HepG2 (cell line): Measurements from ENCODE around the gene GRB2. TPM values are rescaled to one million over a fixed set of nuclear protein-coding genes. Genes with fewer than 3 reads are reported as not detected.

Experiments
- DMAP1 ChIP-seq: IDR thresholded peaks from 2 replicates; pipeline ENCODE4 v1.6.1; 2016
- JUN ChIP-seq: sonication (generic); formaldehyde crosslinking; IDR thresholded peaks from 2 replicates; pipeline ENCODE4 v1.4.0; 2020; ENCODE audit warnings: mild to moderate bottlenecking, missing genetic modification reagents
- NFIB ChIP-seq: sonication (generic); formaldehyde crosslinking; IDR thresholded peaks from 2 replicates; pipeline ENCODE4 v1.9.0; 2021; ENCODE audit warnings: missing genetic modification reagents, mild to moderate bottlenecking, borderline replicate concordance
- RORA ChIP-seq: sonication (generic); formaldehyde crosslinking; IDR thresholded peaks from 2 replicates; pipeline ENCODE4 v1.5.0; 2020; ENCODE audit warnings: mild to moderate bottlenecking, missing genetic modification reagents, moderate library complexity
- SNAPC2 ChIP-seq: sonication (generic); formaldehyde crosslinking; IDR thresholded peaks from 2 replicates; pipeline ENCODE4 v1.8.1; 2022; ENCODE audit warnings: mild to moderate bottlenecking, missing genetic modification reagents
- ZBTB3 ChIP-seq: sonication (generic); formaldehyde crosslinking; IDR thresholded peaks from 2 replicates; pipeline ENCODE4 v1.4.0; 2020; ENCODE audit warnings: low read depth, mild to moderate bottlenecking, moderate library complexity, missing genetic modification reagents, borderline replicate concordance
- ZBTB7B ChIP-seq: sonication (generic); formaldehyde crosslinking; IDR thresholded peaks from 2 replicates; pipeline ENCODE4 v1.4.0; 2020; ENCODE audit warnings: missing genetic modification reagents
- ZNF33A ChIP-seq: sonication (generic); formaldehyde crosslinking; IDR thresholded peaks from 2 replicates; pipeline ENCODE4 v1.5.1; 2020; ENCODE audit warnings: missing genetic modification reagents, mild to moderate bottlenecking, moderate library complexity, borderline replicate concordance
- polyA plus RNA-seq, 8 experiments: library from polyadenylated mRNA; depleted of rRNA in 3 of 8; stranded (reverse) in 7 of 8; unstranded in 1 of 8; fragments of >200 nt; fragmentation: Illumina TruSeq in 4 of 8; extraction: Trizol in 4 of 8; gene quantifications; 2 replicates each; pipeline versions ENCODE4 v1.2.1 to v1.2.3, GENCODE V29; 2011 to 2016; ENCODE audit warnings: low read depth in 4 of 8, missing spikeins in 1 of 8, mixed read lengths in 1 of 8; ENCODE audit not compliant: insufficient read depth in 1 of 8
- total RNA-seq, 5 experiments: library from RNA; depleted of rRNA; stranded (reverse); fragments of >200 nt; fragmentation: Illumina TruSeq; extraction: Trizol; gene quantifications; 2 replicates each; pipeline ENCODE4 v1.2.3, GENCODE V29; 2016; ENCODE audit warnings: low read depth in 1 of 5
- TF ChIP-seq, protein P1 (sequence below): fragments of 450-650 bp; IDR thresholded peaks from 2 replicates; pipeline ENCODE4 v1.6.1; 2016
- TF ChIP-seq, protein P2 (sequence below): sonication (generic); formaldehyde crosslinking; IDR thresholded peaks from 2 replicates; pipeline ENCODE4 v1.8.0; 2022; ENCODE audit warnings: low read depth, missing genetic modification reagents
- TF ChIP-seq, protein P3 (sequence below): sonication (generic); formaldehyde crosslinking; IDR thresholded peaks from 2 replicates; pipeline ENCODE4 v1.5.1; 2020; ENCODE audit warnings: missing genetic modification reagents, mild to moderate bottlenecking, borderline replicate concordance
- TF ChIP-seq, protein P4 (sequence below): sonication (generic); formaldehyde crosslinking; IDR thresholded peaks from 2 replicates; pipeline ENCODE4 v1.4.0; 2020; ENCODE audit warnings: missing genetic modification reagents, borderline replicate concordance
- TF ChIP-seq, protein P5 (sequence below): sonication (generic); formaldehyde crosslinking; IDR thresholded peaks from 2 replicates; pipeline ENCODE4 v1.4.0; 2020; ENCODE audit warnings: mild to moderate bottlenecking, missing genetic modification reagents

Gene GRB2
- total and polyA plus RNA-seq, 2 of the 13 experiments (the other 11 are each of a cell fraction or from before 2014, with no cell fraction given) = 84.6 to 92.3 TPM

DNA sequence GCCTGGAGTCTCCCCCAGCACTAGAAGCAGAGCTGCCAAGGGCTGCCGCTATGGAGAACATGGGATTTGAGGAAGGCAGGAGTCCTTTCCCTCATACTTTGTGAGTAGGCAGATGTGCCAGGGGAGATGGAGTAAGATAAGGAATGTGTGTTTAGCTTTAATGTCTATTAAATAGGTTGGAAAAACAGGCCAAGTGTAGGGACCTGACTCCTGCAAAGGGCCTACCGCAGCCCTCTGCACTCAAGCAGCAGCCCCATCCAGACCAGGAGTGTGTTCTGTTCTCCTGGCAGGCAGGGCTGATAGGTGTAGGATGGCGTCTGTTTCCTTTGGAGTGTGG, 132.7 kb downstream of the GRB2 start (continued):
- TF ChIP-seq, protein P1, sequence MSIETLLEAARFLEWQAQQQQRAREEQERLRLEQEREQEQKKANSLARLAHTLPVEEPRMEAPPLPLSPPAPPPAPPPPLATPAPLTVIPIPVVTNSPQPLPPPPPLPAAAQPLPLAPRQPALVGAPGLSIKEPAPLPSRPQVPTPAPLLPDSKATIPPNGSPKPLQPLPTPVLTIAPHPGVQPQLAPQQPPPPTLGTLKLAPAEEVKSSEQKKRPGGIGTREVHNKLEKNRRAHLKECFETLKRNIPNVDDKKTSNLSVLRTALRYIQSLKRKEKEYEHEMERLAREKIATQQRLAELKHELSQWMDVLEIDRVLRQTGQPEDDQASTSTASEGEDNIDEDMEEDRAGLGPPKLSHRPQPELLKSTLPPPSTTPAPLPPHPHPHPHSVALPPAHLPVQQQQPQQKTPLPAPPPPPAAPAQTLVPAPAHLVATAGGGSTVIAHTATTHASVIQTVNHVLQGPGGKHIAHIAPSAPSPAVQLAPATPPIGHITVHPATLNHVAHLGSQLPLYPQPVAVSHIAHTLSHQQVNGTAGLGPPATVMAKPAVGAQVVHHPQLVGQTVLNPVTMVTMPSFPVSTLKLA = no peak
- no peak for TF ChIP-seq ZBTB3
- TF ChIP-seq RORA (CRISPR knock-in tag) = no peak
- TF ChIP-seq, protein P2, sequence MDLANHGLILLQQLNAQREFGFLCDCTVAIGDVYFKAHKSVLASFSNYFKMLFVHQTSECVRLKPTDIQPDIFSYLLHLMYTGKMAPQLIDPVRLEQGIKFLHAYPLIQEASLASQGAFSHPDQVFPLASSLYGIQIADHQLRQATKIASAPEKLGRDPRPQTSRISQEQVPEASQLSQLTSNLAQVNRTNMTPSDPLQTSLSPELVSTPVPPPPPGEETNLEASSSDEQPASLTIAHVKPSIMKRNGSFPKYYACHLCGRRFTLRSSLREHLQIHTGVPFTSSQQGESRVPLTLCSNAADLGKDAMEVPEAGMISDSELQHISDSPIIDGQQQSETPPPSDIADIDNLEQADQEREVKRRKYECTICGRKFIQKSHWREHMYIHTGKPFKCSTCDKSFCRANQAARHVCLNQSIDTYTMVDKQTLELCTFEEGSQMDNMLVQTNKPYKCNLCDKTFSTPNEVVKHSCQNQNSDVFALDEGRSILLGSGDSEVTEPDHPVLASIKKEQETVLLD (CRISPR knock-in tag) = no peak
- TF ChIP-seq, protein P3, sequence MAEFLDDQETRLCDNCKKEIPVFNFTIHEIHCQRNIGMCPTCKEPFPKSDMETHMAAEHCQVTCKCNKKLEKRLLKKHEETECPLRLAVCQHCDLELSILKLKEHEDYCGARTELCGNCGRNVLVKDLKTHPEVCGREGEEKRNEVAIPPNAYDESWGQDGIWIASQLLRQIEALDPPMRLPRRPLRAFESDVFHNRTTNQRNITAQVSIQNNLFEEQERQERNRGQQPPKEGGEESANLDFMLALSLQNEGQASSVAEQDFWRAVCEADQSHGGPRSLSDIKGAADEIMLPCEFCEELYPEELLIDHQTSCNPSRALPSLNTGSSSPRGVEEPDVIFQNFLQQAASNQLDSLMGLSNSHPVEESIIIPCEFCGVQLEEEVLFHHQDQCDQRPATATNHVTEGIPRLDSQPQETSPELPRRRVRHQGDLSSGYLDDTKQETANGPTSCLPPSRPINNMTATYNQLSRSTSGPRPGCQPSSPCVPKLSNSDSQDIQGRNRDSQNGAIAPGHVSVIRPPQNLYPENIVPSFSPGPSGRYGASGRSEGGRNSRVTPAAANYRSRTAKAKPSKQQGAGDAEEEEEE (CRISPR knock-in tag) = no peak
- TF ChIP-seq, protein P4, sequence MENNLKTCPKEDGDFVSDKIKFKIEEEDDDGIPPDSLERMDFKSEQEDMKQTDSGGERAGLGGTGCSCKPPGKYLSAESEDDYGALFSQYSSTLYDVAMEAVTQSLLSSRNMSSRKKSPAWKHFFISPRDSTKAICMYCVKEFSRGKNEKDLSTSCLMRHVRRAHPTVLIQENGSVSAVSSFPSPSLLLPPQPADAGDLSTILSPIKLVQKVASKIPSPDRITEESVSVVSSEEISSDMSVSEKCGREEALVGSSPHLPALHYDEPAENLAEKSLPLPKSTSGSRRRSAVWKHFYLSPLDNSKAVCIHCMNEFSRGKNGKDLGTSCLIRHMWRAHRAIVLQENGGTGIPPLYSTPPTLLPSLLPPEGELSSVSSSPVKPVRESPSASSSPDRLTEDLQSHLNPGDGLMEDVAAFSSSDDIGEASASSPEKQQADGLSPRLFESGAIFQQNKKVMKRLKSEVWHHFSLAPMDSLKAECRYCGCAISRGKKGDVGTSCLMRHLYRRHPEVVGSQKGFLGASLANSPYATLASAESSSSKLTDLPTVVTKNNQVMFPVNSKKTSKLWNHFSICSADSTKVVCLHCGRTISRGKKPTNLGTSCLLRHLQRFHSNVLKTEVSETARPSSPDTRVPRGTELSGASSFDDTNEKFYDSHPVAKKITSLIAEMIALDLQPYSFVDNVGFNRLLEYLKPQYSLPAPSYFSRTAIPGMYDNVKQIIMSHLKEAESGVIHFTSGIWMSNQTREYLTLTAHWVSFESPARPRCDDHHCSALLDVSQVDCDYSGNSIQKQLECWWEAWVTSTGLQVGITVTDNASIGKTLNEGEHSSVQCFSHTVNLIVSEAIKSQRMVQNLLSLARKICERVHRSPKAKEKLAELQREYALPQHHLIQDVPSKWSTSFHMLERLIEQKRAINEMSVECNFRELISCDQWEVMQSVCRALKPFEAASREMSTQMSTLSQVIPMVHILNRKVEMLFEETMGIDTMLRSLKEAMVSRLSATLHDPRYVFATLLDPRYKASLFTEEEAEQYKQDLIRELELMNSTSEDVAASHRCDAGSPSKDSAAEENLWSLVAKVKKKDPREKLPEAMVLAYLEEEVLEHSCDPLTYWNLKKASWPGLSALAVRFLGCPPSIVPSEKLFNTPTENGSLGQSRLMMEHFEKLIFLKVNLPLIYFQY = no peak
- no peak for TF ChIP-seq ZBTB7B (CRISPR knock-in tag)
- TF ChIP-seq NFIB (CRISPR knock-in tag) = 0 out of 2 replicates have a peak, but pooled peaks have one; percentile 29
- no peak for TF ChIP-seq ZNF33A (CRISPR knock-in tag)
- no peak for TF ChIP-seq SNAPC2 (CRISPR knock-in tag)
- TF ChIP-seq JUN (CRISPR knock-in tag) = no peak
- TF ChIP-seq, protein P5, sequence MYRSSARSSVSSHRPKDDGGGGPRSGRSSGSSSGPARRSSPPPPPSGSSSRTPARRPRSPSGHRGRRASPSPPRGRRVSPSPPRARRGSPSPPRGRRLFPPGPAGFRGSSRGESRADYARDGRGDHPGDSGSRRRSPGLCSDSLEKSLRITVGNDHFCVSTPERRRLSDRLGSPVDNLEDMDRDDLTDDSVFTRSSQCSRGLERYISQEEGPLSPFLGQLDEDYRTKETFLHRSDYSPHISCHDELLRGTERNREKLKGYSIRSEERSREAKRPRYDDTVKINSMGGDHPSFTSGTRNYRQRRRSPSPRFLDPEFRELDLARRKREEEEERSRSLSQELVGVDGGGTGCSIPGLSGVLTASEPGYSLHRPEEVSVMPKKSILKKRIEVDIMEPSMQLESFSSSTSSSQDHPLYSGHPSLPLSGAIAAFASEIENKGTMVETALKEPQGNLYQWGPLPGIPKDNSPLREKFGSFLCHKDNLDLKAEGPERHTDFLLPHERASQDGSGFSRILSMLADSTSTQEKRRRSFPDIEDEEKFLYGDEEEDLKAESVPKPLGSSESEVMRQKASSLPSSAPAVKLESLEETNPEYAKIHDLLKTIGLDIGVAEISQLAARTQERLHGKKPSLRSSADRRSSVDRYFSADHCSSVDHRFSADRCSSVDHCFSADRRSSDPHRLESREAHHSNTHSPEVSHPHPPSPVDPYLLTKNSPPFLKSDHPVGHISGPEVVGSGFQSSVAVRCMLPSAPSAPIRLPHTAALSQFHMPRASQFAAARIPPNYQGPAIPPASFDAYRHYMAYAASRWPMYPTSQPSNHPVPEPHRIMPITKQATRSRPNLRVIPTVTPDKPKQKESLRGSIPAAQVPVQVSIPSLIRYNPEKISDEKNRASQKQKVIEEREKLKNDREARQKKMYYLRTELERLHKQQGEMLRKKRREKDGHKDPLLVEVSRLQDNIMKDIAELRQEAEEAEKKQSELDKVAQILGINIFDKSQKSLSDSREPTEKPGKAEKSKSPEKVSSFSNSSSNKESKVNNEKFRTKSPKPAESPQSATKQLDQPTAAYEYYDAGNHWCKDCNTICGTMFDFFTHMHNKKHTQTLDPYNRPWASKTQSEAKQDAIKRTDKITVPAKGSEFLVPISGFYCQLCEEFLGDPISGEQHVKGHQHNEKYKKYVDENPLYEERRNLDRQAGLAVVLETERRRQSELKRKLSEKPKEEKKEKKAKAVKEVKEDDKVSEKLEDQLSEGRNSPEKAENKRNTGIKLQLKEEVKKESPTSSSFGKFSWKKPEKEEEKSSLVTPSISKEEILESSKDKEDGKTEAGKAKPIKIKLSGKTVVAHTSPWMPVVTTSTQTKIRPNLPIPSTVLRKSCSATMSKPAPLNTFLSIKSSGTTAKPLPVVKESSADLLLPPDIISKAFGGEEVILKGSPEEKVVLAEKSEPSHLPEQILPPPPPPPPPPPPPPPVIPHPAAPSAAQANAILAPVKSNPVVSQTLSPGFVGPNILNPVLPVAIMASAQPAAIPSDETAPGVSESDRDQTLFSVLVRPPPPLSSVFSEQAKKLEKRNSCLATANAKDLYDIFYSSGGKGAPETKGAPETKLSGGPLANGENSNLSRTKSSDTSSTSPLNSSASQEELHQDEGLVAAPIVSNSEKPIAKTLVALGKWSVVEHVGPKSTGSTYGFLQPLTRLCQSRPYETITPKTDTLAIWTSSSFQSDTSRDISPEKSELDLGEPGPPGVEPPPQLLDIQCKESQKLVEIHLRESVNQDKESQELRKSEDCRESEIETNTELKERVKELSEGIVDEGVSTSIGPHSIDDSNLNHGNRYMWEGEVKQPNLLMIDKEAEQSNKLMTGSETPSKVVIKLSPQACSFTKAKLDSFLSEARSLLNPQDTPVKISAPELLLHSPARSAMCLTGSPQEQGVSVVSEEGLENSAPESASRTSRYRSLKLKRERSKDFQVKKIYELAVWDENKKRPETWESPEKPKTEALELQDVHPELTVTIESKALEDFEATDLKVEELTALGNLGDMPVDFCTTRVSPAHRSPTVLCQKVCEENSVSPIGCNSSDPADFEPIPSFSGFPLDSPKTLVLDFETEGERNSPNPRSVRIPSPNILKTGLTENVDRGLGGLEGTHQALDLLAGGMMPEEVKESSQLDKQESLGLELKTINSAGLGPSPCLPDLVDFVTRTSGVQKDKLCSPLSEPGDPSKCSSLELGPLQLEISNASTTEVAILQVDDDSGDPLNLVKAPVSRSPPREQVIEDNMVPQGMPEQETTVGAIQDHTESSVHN (CRISPR knock-in tag) = no peak
- TF ChIP-seq DMAP1 (CRISPR knock-in tag) = no peak
